HG03521 (cell line): ENCODE results near the gene ACKR1.

Experiments
- ATAC-seq: cut with Tn5 transposase; IDR thresholded peaks from one replicate; pipeline ENCODE4 v1.9.1; 2021; ENCODE audit warnings: mild to moderate bottlenecking, moderate library complexity; ENCODE audit not compliant: unreplicated experiment

The ACKR1 gene

GRCh38 chr1:159187033-159187432 is 17.6 kb upstream of the ACKR1 start:
- ATAC-seq: no peak

- no peak for ATAC-seq
Observed at GRCh38 chr1:159187647-159188374, 16.9 kb upstream of the ACKR1 start.

DNA sequence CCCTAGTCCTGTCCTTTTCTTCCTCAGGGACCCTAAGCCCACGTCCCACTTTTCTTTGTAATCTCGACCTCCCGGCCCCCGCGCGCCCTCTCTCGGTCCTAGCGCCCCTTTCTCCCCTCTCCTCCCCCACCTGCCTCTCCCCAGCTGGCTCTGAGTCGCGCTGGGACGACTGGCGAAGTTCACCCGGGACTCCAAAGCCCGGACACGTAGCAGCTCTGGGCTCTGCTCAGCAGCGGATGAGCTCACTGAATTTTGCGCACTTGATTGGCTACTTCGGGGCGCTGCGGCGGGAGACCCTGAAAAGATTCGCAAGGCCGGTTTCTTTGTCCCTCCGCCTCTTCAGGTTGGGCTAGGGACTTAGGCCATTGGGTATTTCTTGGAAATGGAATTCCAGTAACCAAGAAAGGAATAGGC is 16.3 kb upstream of the ACKR1 start:
- peak; percentile 92 for ATAC-seq

DNA sequence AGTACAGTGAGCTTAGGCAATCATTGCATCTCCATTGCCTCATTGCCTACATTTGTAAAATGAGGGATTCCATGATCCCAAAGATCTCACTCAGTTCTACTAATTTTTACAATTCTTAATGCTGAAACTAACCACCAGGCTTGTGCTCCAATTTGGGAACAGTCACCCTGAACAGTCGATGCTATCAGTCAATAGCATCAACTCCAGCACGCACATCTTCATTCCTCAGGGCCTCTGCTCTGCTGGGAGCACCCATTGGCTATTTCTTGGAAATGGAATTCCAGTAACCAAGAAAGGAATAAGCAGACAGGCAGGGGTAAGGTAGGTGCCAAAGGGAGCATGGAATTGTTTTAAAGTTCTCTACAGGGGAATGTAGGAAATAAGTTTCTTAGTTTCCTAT is 14.2 kb upstream of the ACKR1 start:
- ATAC-seq: no peak

DNA sequence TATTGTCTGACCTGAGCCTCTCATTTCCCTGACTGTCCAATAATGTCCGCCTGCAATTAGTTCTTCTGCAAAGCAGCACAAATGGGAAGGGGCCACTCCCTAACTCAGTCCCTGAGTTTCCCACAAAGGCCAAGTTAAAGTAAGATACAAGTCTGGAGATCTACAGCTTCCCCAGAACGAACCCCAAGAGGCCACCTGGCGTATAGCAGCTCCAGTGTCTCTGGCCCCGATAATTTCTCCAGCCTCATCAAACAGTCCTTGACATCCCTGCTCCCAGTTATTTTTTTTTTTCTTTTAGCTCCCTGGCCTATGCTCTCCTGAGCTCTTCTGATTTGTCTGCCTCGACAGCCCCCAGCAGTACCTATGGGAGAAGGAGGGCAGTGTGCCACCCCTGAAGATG is 8.1 kb upstream of the ACKR1 start:
- ATAC-seq: no peak

GRCh38 chr1:159197561-159198557 is 6.8 kb upstream of the ACKR1 start:
- ATAC-seq: peak; percentile 81

GRCh38 chr1:159199901-159200300 is 4.8 kb upstream of the ACKR1 start:
- no peak for ATAC-seq

DNA sequence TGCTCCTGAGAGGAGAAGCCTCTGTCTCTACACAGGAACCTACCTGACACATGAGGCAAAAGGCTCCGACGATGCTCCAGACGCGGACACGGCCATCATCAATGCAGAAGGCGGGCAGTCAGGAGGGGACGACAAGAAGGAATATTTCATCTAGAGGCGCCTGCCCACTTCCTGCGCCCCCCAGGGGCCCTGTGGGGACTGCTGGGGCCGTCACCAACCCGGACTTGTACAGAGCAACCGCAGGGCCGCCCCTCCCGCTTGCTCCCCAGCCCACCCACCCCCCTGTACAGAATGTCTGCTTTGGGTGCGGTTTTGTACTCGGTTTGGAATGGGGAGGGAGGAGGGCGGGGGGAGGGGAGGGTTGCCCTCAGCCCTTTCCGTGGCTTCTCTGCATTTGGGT is 3.9 kb upstream of the ACKR1 start:
- no peak for ATAC-seq

- ATAC-seq: no peak
Observed at GRCh38 chr1:159201642-159202041, 3.0 kb upstream of the ACKR1 start.

- ATAC-seq: no peak
Observed at GRCh38 chr1:159203610-159204009, 1.1 kb upstream of the ACKR1 start.

DNA sequence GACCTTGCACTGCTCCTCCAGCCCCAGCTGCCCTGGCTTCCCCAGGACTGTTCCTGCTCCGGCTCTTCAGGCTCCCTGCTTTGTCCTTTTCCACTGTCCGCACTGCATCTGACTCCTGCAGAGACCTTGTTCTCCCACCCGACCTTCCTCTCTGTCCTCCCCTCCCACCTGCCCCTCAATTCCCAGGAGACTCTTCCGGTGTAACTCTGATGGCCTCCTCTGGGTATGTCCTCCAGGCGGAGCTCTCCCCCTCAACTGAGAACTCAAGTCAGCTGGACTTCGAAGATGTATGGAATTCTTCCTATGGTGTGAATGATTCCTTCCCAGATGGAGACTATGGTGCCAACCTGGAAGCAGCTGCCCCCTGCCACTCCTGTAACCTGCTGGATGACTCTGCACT is 550 bp downstream of the ACKR1 start:
- no peak for ATAC-seq

DNA sequence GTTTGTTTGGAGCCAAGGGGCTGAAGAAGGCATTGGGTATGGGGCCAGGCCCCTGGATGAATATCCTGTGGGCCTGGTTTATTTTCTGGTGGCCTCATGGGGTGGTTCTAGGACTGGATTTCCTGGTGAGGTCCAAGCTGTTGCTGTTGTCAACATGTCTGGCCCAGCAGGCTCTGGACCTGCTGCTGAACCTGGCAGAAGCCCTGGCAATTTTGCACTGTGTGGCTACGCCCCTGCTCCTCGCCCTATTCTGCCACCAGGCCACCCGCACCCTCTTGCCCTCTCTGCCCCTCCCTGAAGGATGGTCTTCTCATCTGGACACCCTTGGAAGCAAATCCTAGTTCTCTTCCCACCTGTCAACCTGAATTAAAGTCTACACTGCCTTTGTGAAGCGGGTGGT is 1.4 kb downstream of the ACKR1 start:
- no peak for ATAC-seq

GRCh38 chr1:159207080-159207479 is 2.4 kb downstream of the ACKR1 start:
- no peak for ATAC-seq

- ATAC-seq: no peak
Observed at GRCh38 chr1:159207774-159208173, 3.1 kb downstream of the ACKR1 start.

DNA sequence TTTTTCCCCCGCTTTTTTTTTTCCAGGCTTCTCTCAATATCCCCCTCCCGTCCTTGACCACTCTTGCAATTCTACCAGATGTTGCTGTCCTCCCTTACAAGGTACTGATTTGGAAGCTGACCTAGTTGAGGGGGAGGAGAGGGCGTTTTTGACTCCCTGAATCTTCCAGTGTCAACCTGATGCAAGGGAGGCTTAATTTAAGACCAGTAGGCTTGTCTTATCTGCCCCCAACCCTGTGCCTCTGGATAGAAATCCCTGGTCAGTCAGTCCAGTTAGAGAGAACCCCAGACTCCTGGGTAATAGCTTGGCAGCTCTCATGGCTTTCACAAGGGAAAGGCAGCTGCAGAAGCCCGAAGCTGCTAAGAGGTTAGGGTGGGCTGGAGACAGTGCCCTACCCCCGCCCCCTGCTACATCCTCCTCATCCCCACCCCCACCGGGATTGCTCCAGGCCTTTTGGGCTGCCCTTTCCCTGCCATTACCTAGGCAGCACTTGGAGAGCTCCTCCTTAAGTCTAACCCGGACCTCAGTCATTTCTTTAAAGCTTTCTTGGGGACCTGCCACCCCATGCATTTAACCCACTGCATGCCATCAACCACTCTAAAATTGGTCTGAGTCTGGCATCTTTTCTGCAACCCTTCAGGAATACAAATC is 3.6 kb downstream of the ACKR1 start:
- ATAC-seq: no peak

DNA sequence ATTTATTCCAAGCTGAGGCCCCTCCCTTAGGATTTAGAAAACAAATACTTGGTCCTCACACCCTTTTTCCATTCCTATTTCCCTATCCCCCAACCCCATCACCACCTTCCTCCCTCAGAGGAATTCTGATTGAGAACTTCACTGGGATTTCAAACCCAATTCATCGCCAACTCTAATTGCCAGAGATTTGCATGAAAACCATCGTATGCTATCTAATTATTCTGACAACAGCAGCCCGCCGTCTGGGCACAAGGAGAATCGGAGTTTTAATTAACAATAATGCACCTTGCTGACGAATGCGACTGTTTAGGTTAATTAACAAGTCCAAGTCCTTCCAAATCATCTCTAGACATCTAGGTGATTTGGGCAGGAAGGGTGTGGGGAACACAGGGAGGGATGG is 4.4 kb downstream of the ACKR1 start:
- no peak for ATAC-seq

- ATAC-seq: no peak
Observed at GRCh38 chr1:159211331-159212136, 6.9 kb downstream of the ACKR1 start.

GRCh38 chr1:159212596-159212995 is 7.9 kb downstream of the ACKR1 start:
- ATAC-seq: no peak

DNA sequence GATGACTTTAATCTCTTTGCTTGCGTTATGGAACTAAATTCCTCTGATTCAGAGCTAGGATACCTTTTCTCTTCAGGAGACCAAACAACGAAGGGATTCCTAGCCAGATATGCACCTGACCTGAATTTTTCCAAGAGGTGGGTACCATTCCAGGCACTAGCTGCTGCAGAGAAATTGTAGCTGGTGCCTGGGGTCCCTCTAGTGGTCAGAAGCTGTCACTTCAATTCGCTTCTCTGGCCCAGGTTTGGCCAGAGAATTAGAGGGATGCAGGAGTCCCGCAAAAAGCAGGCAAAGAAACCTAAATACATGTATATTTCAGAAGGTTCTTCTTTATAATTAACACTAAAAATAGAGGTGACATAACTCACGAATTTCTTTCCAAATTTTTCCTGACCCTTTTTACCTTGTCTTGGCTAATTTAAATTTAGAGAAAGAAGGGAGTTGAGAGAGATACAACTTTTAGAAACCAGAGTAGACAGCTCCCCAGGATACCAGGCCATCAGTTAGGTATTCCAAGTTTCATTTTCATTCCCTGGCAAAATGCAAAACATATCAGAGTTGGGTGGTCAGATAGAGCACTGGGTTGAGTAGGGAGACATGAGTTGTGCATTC is 9.6 kb downstream of the ACKR1 start:
- no peak for ATAC-seq
